ENCODE results near the gene ZNF74. TPM values are rescaled to one million over a fixed set of nuclear protein-coding genes. Genes with fewer than 3 reads are reported as not detected.

Gene ZNF74
- total RNA-seq, 4 donors from 2014 or later, result 3.2 to 8.8 (median 5.9) TPM

GRCh38 chr22:20421507-20421874, 27.5 kb downstream of the ZNF74 start:
- DNase-seq (ENCODE audit: low spot score) (no peak), ATAC-seq (ENCODE audit: low FRiP score) (no peak)

DNA sequence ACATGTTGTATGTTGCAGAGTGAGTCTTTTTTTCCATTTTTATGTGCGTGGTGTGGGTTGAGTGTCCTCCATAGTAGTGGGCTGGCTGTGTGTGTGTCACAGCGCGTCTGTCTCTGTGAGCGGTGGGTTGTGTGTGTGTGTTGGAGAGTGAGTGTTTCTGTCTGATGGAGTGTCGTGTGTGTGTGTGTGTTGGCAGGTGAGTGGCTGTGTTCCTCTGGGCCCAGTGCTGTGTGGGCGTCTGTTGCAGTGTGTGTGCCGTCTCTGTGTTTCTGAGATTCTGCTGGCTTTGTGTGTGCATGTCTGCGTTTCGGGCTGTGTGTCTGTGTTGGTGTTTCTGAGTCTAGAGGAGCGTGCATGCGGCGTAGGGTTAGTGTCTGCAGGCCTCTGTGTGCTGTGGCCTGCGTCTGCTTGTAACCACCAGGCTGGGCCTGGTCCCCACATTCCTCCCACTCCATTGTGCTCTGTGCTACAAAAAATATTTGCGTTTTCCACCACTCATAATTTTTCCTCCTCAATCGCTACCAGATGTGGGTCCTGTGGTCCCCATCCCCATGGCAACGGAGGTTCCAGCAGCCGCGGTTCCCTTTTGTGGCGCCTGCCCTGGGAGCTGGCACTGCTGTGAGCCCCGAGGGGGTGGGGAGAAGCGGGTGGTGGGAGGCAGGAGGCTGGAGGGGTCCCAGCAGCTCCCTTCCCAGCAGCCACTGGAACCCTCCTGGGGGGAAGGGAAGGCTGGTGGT, 28.5 kb downstream of the ZNF74 start:
- TF ChIP-seq, protein P1, sequence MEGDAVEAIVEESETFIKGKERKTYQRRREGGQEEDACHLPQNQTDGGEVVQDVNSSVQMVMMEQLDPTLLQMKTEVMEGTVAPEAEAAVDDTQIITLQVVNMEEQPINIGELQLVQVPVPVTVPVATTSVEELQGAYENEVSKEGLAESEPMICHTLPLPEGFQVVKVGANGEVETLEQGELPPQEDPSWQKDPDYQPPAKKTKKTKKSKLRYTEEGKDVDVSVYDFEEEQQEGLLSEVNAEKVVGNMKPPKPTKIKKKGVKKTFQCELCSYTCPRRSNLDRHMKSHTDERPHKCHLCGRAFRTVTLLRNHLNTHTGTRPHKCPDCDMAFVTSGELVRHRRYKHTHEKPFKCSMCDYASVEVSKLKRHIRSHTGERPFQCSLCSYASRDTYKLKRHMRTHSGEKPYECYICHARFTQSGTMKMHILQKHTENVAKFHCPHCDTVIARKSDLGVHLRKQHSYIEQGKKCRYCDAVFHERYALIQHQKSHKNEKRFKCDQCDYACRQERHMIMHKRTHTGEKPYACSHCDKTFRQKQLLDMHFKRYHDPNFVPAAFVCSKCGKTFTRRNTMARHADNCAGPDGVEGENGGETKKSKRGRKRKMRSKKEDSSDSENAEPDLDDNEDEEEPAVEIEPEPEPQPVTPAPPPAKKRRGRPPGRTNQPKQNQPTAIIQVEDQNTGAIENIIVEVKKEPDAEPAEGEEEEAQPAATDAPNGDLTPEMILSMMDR (IDR thresholded peaks at IDR 0.05), result no peak
- no peak for ATAC-seq (ENCODE audit: low FRiP score)
- no peak for DNase-seq (ENCODE audit: low spot score)

More at GRCh38 chr22:20421507-20421874, 27.5 kb downstream of the ZNF74 start:
- TF ChIP-seq, protein P1 (IDR thresholded peaks at IDR 0.05), result no peak

DNA sequence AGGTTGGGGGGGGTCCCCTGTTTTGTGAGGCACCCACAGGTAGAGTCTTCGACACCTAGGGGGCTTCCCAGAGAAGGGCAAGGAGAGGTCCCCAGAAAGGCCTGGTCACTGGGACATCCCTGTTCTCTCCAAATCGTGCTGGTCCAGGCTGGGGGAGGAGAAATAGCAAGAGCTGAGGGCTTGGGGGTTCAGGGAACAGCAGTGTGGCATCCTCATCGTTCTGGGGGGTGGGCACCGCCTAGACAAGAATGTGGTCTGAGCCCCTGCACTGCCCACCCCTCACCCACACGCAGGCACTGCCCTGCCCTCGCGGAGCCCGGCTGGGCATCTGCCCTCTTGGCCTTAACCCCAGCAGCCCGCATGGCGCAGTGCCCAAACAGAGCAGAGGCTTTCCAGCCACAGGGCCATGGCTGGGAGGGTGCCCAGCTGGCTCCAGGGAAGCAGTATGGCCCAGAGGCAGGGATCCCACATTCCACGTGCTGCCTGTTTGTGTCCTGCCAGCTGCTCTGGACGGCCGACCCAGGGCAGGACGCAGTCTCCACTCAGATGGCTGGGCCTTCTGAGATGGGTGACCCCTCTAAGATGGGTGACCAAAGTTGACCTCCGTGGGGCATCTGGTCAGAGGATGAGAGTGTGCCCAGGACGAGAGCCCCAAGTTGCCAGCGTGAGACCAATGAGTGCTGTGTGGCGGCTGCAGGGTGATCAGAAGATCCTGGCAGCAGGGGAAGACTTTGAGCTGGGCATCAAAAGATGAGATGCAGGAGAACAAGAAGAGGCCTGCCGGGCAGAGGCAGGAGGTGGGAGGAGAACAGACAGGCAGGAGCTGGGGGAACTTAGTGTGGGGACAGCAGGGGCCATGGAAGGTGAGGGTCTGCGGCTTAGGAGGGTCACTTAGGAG, 29.3 kb downstream of the ZNF74 start:
- ATAC-seq (ENCODE audit: low FRiP score) (no peak), DNase-seq (ENCODE audit: low spot score) (no peak)

DNA sequence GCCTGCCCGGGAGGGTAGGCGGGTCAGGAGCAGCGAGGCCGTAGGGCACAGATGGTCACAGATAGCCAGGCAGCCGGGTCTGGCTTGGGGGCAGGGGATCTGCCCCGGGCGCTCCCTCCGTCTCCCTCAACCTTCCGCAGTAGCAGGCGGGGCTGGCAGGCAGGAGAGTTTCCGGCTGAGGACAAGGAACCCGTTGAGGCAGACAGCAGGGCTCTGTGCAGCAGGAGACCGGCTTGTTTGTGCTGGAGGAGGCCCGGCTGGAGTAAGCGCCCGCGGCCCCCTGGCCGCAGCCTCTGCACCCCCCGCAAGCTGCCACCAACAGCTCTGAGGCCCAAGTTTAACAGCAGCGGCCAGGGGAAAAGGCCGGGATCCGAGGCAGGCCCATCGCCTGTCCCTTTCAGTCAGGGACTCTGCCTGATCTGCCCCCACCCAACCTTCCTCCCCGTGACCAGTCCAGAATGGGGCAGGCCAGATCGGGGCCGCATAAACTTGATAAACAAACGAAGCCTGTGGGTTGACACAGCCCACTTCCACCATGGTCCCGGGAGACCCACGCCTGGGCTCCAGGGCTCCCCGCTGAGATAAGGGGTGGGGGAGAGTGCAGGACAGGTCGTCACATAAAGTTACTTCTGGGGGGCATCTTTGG, 30.1 kb downstream of the ZNF74 start:
- TF ChIP-seq, protein P1 (IDR thresholded peaks at IDR 0.05), result no peak
- DNase-seq (ENCODE audit: low spot score) (no peak), ATAC-seq (ENCODE audit: low FRiP score) (no peak)

More for the DNA sequence above, 29.3 kb downstream of the ZNF74 start:
- TF ChIP-seq, protein P1 (IDR thresholded peaks at IDR 0.05), result no peak

- DNase-seq (ENCODE audit: low spot score) (no peak), ATAC-seq (ENCODE audit: low FRiP score) (no peak)
- TF ChIP-seq, protein P1 (IDR thresholded peaks at IDR 0.05), result no peak
These were observed 30.6 kb downstream of the ZNF74 start for GRCh38 chr22:20424568-20424931.

DNA sequence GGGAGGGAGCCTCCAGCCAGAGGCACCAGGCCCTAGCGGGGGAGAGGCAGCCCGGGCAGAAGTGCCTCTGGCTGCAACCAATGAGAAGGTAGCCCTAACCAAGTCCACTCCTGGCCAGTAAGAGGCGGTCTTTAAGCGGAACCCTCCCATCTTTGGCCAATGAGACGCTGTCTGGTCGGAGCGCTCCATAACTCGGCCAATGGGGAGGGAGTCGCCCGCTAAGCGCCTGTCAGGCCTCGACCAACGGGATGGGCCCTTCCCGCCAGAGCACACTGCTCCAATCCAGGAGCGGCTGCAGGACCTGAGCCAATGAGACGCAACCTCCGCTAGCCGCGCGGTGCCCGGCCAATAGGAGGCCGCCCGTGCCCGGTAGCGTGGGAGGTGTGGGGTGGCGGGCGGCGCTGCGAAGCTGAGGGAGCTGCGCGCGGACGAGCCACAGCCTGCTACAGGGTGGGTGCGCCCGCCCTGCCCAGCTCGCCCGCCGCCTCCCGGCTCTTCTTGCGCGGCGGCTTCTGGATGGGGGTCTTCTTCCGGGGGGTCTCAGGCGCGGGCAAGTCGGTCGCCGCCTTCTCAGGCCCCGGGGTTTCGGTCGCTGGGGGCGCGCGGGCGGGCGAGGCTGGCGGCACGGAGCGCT, 31.1 kb downstream of the ZNF74 start:
- ATAC-seq (ENCODE audit: low FRiP score) (no peak), DNase-seq (ENCODE audit: low spot score) (no peak)
- TF ChIP-seq, protein P1 (IDR thresholded peaks at IDR 0.05), result no peak

All from omental fat pad (tissue), 4 donors.